Peyer's patch (tissue), 4 donors: ENCODE measurements around the gene AHCY.

ENCODE experiments used
- POLR2A ChIP-seq, 2 donors: fragments of 450-650 bp; IDR thresholded peaks; one replicate each; pipeline ENCODE4 v1.5.1; 2017; ENCODE audit warnings: antibody characterized with exemption in 2 of 2, mild to moderate bottlenecking in 2 of 2, moderate library complexity in 2 of 2
- TF ChIP-seq, protein P1 (sequence below), 6 experiments: fragments of 450-650 bp in 4 of 6; fragments of 200-600 bp in 2 of 6; sonication (generic) in 1 of 6; IDR thresholded peaks; one replicate each; pipeline ENCODE4 v1.5.1; 2017 to 2019; ENCODE audit warnings: antibody characterized with exemption in 6 of 6, mild to moderate bottlenecking in 3 of 6, moderate library complexity in 1 of 6

- TF ChIP-seq, protein P1, sequence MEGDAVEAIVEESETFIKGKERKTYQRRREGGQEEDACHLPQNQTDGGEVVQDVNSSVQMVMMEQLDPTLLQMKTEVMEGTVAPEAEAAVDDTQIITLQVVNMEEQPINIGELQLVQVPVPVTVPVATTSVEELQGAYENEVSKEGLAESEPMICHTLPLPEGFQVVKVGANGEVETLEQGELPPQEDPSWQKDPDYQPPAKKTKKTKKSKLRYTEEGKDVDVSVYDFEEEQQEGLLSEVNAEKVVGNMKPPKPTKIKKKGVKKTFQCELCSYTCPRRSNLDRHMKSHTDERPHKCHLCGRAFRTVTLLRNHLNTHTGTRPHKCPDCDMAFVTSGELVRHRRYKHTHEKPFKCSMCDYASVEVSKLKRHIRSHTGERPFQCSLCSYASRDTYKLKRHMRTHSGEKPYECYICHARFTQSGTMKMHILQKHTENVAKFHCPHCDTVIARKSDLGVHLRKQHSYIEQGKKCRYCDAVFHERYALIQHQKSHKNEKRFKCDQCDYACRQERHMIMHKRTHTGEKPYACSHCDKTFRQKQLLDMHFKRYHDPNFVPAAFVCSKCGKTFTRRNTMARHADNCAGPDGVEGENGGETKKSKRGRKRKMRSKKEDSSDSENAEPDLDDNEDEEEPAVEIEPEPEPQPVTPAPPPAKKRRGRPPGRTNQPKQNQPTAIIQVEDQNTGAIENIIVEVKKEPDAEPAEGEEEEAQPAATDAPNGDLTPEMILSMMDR (IDR thresholded peaks at IDR 0.05): no peak
- TF ChIP-seq POLR2A (IDR thresholded peaks at IDR 0.05): no peak
Observed at GRCh38 chr20:34293589-34293988, 9.6 kb downstream of the AHCY start.
